GM03348 (cell line): Measurements from ENCODE around the gene HOXD4.

Experiments used
- DNase-seq: peaks from one replicate; pipeline ENCODE4 v3.0.0; 2012; ENCODE audit warnings: low spot score

Gene HOXD4

DNA sequence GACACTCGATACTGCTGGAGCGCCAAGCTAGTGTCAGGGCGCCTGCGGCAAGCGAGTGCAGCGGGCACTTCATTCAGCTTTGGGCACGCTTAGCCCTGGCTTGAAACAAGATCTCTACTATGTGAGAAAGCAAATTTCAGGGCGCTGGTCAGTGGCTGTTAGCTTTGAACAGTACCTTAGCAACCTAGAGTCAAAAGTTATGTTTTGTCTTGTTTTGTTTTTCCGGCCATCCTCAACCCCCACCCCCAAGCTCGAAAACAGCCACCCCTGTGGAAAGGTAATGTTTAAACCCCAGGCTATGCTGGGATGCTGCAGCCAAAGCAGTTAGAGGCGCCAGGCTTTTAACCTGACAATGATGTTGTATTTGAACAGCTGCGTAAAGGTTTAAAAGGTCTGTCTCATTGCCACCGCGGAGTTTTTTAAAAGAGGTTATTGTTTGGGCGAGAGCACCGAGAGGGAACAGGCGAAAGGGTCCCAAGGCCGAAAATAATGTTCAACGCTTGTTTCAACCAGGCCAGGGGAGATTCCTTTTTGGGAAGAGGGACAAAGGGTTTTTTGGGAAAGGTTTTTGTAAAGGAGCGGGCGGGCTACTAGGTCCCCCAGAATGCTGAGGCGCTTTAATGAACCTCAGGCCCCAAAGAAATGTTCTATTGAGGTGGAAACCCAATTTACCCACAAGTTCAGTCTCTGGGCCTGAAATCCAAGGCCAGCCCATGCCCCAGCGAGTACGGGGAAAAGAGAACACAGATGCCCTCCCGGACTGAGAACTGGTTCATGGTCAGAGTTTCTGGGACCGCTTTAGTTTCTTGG lies 37.0 kb upstream of the HOXD4 start:
- DNase-seq = no peak

DNA sequence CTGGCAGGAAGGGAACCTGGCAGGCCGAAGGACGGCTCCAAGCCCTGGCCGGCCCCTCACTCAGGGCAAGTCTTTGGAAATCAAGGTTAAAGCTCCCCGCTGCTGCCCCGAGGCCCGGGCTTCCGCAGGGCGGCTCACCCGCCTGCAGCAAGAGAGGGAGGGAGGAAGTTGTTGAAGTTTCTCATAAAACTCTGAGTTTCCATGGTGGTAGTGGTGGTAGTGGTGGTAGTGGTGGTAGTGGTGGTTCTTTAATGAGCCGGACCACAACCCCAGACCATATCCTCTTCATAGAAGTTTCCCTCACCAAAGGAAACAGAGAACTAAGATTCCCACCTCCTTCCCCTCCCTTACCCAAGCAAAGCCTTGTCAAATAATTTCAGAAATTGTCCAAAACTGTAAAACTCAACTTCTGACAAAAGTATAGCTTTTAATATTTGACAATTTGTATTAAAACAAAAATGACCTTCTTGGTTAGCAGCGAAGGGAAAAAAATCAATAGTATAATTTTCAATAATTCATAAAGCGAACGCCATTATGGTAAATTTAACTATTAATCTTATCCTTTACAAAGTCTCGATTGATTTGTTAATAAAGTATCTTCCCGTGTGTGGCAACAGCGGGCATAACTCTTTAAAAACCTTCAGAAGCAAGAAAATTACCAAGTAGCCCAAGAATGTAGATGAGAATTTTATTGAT lies 36.3 kb upstream of the HOXD4 start:
- DNase-seq = no peak

DNA sequence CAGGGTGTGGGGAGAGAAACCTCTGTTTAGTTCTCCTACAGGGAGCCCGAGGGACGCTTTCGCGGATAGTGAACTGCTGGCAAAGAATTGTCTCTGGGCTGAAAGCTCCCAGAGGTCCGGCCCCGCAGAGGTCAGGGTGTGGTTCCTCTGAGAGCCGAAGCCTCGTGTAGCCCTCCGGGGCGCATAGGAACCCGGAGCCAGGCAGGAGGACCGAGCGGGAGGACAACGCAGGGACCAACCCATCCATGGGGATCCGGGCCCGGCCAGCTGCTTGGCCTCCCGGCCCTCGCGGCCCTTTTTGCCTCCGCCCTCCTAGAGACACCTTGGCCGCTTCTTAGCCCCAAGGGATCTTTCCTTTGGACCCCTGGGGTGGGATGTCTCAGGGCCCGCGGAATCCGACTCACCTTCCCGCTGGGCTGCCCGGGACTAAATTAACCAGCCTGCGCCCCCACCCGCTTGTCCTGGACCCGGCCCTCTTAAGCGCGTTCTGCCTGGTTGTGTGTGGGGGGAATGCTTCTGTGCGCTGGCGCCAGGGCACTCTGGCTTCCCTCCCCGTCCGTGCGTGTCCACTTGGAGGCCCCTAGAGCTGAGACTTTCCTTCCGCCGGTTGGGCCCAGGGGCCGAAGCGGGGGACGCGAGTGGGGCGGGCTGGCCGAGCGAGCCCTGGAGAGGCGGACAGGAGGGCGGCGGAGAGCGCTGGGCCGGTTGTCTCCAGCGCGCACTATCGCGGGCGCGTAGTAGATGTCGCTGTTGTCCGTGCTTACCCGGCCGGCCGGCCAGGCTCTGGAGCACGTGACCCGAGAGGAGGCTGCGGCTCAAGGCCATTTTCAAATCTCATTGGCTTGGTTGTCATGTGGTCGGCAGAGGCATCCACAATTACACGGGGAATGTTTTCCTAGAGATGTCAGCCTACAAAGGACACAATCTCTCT lies 35.2 kb upstream of the HOXD4 start, which contains the start of gene HOXD10:
HOXD10 (plus strand) TSS at position 896 of the 931 bp plus-strand sequence. CDS start 56 bp downstream, outside the sequence.
- DNase-seq = peak; percentile 90

DNA sequence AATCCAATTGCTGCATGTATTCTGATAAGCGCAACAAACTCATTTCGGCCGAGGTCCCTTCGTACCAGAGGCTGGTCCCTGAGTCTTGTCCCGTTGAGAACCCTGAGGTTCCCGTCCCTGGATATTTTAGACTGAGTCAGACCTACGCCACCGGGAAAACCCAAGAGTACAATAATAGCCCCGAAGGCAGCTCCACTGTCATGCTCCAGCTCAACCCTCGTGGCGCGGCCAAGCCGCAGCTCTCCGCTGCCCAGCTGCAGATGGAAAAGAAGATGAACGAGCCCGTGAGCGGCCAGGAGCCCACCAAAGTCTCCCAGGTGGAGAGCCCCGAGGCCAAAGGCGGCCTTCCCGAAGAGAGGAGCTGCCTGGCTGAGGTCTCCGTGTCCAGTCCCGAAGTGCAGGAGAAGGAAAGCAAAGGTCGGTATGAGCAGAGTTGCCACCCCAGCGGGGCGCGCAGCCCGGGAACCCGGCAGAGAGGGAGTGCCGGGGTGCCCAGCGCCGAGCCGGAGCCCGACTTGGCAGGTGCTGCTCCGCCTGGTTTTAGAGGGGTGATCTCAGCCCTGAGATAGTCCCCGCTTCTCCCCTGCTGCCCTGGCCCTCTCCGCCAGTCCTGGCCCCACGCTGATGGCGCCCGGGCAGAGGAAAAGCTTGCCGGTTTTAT lies 34.1 kb upstream of the HOXD4 start:
- no peak for DNase-seq

DNA sequence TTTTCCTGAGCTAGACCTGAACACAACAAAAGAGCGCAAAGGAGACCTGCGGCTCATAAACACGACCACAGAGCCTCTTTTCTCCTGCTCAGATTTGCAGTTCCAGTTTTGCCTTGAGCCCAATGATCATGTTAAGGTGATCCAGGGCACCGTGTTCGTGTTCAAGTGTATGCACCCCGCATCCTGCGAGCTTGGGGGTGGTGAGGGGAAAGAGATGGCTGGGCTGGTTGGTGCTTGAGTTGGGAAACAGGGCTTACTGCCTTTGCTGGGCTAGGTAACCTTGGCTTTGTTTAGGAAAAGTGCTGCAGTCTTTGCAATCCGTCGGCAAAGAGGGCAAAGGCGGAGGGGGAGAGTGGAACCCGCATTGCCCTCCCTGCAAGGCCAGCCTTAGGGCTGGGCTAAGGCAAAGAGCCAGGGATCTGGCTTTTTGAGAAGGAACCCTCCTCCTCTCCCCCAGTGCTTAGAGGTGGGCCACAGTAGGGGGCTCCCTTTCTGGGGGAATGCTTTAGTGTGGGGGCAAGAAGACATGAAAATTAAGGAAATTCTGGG lies 33.5 kb upstream of the HOXD4 start:
- DNase-seq = no peak

DNA sequence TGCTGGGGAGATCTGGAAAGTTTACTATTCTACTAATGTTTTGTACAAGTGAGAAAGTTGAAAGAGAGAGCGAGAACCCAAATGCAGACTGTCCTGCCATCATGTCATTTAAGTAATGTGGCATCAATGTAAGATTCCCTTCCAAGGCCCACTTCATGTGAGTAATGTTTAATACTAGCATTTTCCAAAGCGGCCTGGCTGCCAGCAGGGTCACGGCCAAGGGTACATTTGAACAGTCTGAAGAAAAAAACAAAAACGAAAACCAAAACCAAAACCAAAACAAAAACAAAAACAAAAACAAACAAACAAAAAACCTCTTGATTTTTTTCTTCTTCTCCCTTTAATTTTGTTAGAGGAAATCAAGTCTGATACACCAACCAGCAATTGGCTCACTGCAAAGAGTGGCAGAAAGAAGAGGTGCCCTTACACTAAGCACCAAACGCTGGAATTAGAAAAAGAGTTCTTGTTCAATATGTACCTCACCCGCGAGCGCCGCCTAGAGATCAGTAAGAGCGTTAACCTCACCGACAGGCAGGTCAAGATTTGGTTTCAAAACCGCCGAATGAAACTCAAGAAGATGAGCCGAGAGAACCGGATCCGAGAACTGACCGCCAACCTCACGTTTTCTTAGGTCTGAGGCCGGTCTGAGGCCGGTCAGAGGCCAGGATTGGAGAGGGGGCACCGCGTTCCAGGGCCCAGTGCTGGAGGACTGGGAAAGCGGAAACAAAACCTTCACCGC lies 32.6 kb upstream of the HOXD4 start:
- DNase-seq = no peak

DNA sequence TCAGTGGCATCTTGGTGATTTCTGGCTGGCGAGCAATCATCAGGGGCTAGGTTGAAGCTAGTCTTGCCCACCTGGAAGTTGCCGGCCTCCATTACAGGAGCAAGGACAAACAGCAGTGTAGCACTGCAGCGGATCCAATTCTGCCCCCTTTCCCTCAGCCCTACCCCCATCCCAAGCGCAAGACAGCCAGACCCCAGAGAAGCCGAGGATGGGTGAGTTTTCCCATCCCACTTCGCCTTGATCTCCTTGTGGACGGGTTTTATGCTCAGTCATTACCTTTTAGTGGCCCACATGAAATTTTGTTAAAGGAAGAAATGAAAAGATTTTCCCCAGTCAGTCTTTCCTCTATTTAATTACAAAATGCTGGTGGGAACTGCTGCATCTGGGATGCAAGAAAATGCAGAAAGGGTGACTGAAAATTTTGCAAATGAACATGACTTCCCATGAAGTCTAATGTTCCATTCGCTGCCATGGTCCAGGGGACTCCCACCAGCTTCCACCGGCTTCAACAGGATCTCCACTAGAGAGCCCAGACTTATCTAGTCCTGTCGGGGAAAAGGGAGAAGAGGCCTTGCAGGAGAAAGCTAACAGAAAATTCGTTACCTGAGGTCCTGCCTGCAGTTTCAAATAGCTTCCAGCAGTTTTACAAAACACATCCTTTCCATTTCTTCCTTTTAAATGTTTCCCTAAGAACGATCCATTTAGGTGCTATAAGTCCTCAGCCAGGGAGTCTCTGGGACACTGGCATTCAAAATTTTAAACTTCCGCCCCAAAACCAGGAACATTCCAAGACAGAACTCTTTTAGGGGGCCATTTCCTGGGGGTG lies 30.8 kb upstream of the HOXD4 start:
- DNase-seq = no peak

DNA sequence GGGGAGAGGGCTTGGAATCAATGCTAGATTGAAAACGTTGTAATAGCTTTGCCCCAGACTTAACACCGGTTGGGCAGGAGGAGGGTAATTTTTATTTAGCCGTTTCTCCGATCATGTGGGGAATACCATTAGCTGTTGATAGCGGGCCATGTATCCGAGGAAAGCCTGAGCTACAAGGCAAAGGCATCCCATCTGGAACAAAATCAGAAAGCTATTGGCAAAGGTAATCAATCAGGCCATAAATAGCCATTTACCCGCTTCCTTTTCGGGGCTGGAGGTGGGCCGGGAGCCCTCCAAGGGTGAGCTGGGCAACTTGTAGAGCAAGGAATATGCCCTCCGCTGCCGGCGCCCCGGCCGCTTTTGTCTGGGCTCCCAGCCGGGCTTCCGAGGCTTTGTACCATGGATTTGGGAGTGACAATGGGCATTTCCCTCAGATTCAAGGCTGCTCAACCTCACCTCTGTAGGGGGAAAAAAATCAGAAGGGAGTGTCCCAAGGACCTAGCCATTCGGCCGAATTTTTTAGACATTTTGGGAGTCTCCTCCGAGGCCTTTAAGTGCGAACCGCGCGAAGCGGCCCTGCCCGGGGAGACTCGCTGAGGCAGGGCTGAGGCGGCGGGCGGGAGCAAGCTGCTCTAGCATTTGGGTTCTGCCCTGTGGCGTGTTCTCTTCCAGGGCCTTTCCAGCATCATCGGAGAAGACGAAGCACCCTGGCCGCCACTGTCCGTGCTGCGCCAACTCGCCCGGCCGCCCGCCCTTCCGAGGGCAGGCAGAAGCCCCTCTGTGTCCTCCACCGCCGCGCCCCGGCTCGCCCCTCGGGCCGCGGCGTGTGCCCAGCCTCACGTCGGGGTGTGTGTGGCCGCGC lies 29.9 kb upstream of the HOXD4 start:
- DNase-seq = no peak

DNA sequence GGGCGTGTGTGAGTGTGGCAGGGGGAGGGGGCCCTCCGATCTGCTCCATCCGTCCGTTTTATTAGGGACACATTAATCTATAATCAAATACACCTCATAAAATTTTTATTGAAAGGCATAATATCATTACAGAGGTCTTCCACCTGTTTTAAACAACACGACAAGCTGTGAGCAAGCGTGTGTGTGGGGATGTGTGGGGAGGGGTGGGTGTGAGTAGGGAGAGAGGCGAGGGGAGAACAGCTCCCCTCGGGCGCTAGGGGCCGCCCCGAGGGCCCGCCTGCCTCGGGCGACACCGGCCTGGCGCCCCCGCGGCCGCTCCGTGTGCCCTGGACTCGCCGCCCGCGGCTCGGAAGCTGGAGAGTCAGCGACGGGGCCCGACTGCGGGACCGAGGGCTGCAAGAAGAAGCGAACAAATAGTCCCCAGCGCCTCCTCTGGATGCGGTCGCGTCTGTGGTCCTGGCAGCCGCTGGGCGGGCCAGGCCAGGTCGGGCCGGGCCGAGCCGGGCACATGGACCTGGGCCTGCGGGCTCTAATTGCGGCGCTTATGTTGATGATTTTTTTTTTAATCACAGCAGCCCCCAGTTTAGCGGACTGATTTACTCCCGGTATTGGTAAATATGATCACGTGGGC lies 29.2 kb upstream of the HOXD4 start:
- peak; percentile 80 for DNase-seq

DNA sequence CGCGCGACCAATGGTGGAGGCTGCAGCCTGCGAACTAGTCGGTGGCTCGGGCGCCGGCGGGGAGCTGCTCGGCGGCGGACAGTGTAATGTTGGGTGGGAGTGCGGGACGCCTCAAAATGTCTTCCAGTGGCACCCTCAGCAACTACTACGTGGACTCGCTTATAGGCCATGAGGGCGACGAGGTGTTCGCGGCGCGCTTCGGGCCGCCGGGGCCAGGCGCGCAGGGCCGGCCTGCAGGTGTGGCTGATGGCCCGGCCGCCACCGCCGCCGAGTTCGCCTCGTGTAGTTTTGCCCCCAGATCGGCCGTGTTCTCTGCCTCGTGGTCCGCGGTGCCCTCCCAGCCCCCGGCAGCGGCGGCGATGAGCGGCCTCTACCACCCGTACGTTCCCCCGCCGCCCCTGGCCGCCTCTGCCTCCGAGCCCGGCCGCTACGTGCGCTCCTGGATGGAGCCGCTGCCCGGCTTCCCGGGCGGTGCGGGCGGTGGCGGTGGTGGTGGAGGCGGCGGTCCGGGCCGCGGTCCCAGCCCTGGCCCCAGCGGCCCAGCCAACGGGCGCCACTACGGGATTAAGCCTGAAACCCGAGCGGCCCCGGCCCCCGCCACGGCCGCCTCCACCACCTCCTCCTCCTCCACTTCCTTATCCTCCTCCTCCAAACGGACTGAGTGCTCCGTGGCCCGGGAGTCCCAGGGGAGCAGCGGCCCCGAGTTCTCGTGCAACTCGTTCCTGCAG lies 28.5 kb upstream of the HOXD4 start, which contains the start of gene HOXD9:
HOXD9 (plus strand) TSS at position 37 of the 728 bp plus-strand sequence; CDS start at position 87, 50 bp downstream.
- DNase-seq = peak; percentile 93

DNA sequence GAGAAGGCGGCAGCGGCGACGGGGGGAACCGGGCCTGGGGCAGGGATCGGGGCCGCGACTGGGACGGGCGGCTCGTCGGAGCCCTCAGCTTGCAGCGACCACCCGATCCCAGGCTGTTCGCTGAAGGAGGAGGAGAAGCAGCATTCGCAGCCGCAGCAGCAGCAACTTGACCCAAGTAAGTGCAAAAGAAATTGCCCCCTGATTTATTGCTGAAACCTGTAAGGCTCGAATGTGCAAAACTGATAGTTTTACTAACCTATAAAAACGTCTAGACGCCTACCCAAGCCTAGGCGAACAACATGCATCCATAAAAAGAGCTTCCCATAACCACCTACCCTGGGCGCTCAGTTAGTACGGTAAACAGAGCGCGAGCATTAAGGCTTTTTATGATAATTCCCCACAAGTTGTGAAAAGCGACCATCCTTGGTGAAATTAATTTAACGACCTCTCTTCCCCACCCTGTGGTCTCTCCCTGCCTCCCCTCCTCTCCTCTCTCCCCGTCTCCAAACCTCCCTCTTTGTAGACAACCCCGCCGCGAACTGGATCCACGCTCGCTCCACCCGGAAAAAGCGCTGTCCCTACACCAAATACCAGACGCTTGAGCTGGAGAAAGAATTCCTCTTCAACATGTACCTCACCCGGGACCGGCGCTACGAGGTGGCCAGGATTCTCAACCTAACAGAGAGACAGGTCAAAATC lies 27.8 kb upstream of the HOXD4 start:
- DNase-seq = peak; percentile 29

DNA sequence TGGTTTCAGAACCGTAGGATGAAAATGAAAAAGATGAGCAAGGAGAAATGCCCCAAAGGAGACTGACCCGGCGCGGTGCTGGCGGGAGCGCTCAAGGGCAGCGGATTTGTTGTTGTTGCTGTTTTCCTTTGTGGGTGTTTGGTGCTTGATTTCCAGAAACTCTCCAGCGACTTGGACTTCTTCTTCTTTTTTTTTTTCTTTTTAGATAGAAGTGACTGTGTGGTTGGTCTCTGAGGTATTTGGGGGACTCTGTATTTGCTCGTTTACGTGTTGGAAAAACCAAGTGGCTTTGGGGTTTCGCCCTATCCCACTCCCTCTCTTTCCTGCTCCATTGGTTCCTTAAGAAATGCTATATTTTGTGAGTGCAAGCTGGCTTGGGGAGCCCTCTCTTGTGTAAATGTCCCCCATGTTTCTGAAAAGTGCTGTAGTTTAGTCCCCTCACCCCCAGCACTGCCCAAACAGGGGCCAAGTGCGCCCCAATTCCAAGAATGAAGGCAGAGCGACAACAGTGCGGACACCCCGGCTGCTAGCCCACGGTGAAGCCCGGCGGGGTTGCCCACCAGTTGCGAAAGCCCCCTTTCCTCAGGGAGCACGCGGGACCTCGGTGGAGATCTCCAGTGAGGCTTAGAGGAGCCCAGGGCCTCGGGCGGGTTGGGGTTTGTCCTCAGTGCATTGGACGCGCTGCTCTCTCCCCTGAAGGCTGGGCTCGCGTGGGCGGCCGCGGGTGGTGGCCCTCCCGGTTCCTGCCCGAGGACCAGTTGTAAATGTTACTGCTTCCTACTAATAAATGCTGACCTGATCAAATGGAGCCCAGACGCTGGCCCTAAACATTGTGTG lies 27.0 kb upstream of the HOXD4 start:
- DNase-seq = no peak

DNA sequence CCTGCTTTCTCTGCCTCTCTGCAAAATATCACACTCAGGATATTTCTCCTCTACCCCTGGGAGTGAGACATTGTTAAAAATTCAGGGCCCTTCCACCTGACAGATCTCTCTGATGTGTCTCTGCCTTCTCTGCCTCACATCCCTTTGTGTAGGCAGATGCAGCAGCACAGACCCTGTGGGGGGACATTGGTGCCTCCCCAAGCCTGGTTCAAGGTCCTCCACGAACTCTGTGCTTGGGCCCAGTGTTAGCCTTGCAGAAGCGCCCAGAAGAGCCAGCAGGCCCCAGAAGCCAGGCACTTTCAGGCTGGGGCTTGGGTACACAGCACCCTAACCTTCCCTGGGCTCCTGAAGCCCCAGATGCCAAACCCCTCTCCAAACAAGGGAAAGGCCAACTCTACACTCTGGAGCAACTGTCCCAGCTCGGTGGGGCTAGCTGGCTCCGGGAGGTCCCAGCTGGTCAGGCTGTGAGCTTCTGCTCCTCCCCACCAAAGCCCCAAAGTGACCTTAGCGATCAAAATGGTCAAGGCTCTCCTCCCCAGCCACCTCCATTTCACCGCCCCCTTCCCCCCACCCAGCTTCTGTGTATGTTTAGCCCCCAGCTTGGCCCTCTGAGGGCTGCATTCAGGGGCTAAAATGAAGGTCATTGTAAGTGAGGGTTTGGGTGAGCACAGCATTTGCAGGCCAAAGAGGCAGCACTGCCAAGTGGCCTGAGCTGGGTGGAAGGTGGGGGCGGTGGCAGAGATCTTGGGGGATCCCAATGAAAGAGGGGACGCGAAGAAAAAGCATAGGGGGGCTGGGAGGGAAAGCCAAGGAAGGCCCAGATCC lies 26.2 kb upstream of the HOXD4 start:
- no peak for DNase-seq

DNA sequence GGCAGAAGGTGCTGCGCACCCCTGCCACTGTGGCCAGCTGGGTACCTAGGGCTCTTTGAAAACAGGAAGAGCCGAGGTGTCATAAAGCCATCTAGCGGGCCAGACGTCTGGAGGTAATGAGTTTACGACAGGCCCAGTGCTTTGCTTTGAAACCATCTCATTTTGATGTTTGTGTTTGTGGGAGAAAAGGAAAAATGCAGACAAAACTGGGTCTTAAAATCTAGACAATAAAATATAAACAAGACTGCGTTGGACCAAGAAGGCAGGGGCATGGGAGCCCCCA lies 25.6 kb upstream of the HOXD4 start:
- DNase-seq = no peak
